Caco-2 (cell line): ENCODE results near the gene TCEANC. TPM values are rescaled to one million over a fixed set of nuclear protein-coding genes. Genes with fewer than 3 reads are reported as not detected.
"Not testable (repeated sequence)": the region's sequence is repeated elsewhere in the genome, so short reads cannot be mapped to it uniquely, and the experiment has no call there.

Experiments
- BruUV-seq: library from RNA; stranded (reverse); fragments of 400-500 nt; replicated peaks from 2 replicates; lab custom pipeline; 2021; lab: Mats Ljungman, UMichigan
- CTCF ChIA-PET: fragments of 300-600 bp; sonication (Branson Sonifier 250); formaldehyde crosslinking; loops from one replicate; lab custom pipeline; 2022; ENCODE audit warnings: antibody characterized with exemption; lab: Charles Lee
- POLR2A ChIA-PET: fragments of 300-600 bp; sonication (Branson Sonifier 250); formaldehyde crosslinking; loops from one replicate; lab custom pipeline; 2022; ENCODE audit warnings: antibody characterized with exemption; lab: Charles Lee
- DNase-seq, 2 experiments: peaks; one replicate each; pipeline versions ENCODE4 v3.0.0 to v3.0.0-alpha.2; 2020 to 2022
- H3K27me3 ChIP-seq: replicated peaks from 2 replicates; pipeline ENCODE4 v1.6.0; 2011; ENCODE audit warnings: low read length; ENCODE audit not compliant: control insufficient read depth, insufficient read depth
- H3K36me3 ChIP-seq: 2 replicates; pipeline ENCODE4 v1.5.1; 2011; ENCODE audit warnings: low read length; ENCODE audit not compliant: control insufficient read depth, insufficient read depth
- H3K4me1 ChIP-seq: fragments of 250-450 bp; sonication (Bioruptor Pico); 2 replicates; pipeline ENCODE4 v1.5.1; 2020; ENCODE audit warnings: mild to moderate bottlenecking
- H3K4me3 ChIP-seq: 2 replicates; pipeline ENCODE4 v1.5.1; 2011; ENCODE audit warnings: low read depth, mild to moderate bottlenecking, control low read depth, low read length
- H3K9me3 ChIP-seq: fragments of 250-450 bp; sonication (Bioruptor Pico); 2 replicates; pipeline ENCODE4 v1.5.1; 2020; ENCODE audit warnings: mild to moderate bottlenecking, moderate library complexity
- H3K27ac Mint-ChIP-seq: one replicate; pipeline ENCODE4 v1.8.0; 2022; ENCODE audit warnings: mixed read lengths; ENCODE audit not compliant: unreplicated experiment
- H3K27me3 Mint-ChIP-seq: one replicate; pipeline ENCODE4 v1.8.0; 2022; ENCODE audit warnings: mixed read lengths; ENCODE audit not compliant: insufficient read depth, unreplicated experiment
- H3K36me3 Mint-ChIP-seq: one replicate; pipeline ENCODE4 v1.8.0; 2022; ENCODE audit warnings: mild to moderate bottlenecking, mixed read lengths; ENCODE audit not compliant: insufficient read depth, unreplicated experiment
- H3K4me1 Mint-ChIP-seq: one replicate; pipeline ENCODE4 v1.8.0; 2022; ENCODE audit warnings: low read depth, mixed read lengths; ENCODE audit not compliant: unreplicated experiment
- H3K4me3 Mint-ChIP-seq: one replicate; pipeline ENCODE4 v1.8.0; 2022; ENCODE audit warnings: mild to moderate bottlenecking, moderate library complexity, mixed read lengths; ENCODE audit not compliant: unreplicated experiment
- H3K9me3 Mint-ChIP-seq: one replicate; pipeline ENCODE4 v1.8.0; 2022; ENCODE audit warnings: mixed read lengths; ENCODE audit not compliant: unreplicated experiment
- intact Hi-C: fragments of 100-400 bp; cut with micrococcal nuclease; formaldehyde crosslinking; loops from one replicate; pipeline ENCODE4 v1.10.0; 2022; ENCODE audit not compliant: unreplicated experiment
- total RNA-seq: library from RNA; stranded (reverse); gene quantifications from 2 replicates; pipeline ENCODE4 v1.2.3, GENCODE V29; 2022
- TF ChIP-seq, protein P1 (sequence below), 2 experiments: fragments of 200-600 bp in 1 of 2; IDR thresholded peaks; 1 replicate in 1 of 2; 2 replicates in 1 of 2; pipeline versions ENCODE4 v1.5.1 to v1.8.0; 2011 to 2022; ENCODE audit warnings: antibody characterized with exemption in 1 of 2, control low read depth in 1 of 2, inconsistent platforms in 1 of 2, low read depth in 1 of 2, low read length in 1 of 2, mild to moderate bottlenecking in 1 of 2, moderate library complexity in 1 of 2; ENCODE audit not compliant: insufficient read depth in 1 of 2, severe bottlenecking in 1 of 2, unreplicated experiment in 1 of 2

The TCEANC gene
- total RNA-seq, 1 experiment from 2014 or later: 1.6 TPM

- POLR2A ChIA-PET: no interaction called here
- TF ChIP-seq, protein P1, sequence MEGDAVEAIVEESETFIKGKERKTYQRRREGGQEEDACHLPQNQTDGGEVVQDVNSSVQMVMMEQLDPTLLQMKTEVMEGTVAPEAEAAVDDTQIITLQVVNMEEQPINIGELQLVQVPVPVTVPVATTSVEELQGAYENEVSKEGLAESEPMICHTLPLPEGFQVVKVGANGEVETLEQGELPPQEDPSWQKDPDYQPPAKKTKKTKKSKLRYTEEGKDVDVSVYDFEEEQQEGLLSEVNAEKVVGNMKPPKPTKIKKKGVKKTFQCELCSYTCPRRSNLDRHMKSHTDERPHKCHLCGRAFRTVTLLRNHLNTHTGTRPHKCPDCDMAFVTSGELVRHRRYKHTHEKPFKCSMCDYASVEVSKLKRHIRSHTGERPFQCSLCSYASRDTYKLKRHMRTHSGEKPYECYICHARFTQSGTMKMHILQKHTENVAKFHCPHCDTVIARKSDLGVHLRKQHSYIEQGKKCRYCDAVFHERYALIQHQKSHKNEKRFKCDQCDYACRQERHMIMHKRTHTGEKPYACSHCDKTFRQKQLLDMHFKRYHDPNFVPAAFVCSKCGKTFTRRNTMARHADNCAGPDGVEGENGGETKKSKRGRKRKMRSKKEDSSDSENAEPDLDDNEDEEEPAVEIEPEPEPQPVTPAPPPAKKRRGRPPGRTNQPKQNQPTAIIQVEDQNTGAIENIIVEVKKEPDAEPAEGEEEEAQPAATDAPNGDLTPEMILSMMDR (IDR thresholded peaks at IDR 0.05; ENCODE audit: insufficient read depth in 1 of 2, low read depth in 1 of 2, low read length in 1 of 2, severe bottlenecking in 1 of 2, unreplicated experiment in 1 of 2): no peak
- Mint-ChIP-seq H3K36me3 (no peaks in the 10 kb centered on the region), H3K4me3 (no peak overlapping the region), H3K27me3 (no peaks in the 10 kb centered on the region), H3K4me1 (peaks cover 6% of the 10 kb centered on the region), H3K9me3 (no peaks in the 10 kb centered on the region), H3K27ac (no peak overlapping the region)
- no peaks in the 10 kb centered on the region for H3K36me3 ChIP-seq
- H3K27me3 ChIP-seq: no peaks in the 10 kb centered on the region
- H3K9me3 ChIP-seq: no peaks in the 10 kb centered on the region
- intact Hi-C loops: loop anchor here (1.0 to 5.0 kb wide), 3 partner anchors 123 to 673 kb away; no protein-coding TSS in a partner anchor
- BruUV-seq: no TSS peak
- CTCF ChIA-PET: interaction anchor here (0.6 to 1.4 kb wide), 7 partner anchors 89 to 384 kb away, joined by 3 to 26 read pairs (median 3); partner anchors contain the start of genes GEMIN8, OFD1 and TRAPPC2
- no peak overlapping the region for H3K4me3 ChIP-seq
- no peaks in the 10 kb centered on the region for H3K4me1 ChIP-seq
- no peak for DNase-seq
Measured at GRCh38 chrX:13645464-13646153, 7.3 kb upstream of the TCEANC start.

- POLR2A ChIA-PET: no interaction called here
- no peaks in the 10 kb centered on the region for H3K27me3 ChIP-seq
- H3K4me1 Mint-ChIP-seq: peaks cover 6% of the 10 kb centered on the region
- peak; percentile 44 to 63 for DNase-seq
- intact Hi-C loops: loop anchor here (1.0 to 5.0 kb wide), 3 partner anchors 124 to 674 kb away; no protein-coding TSS in a partner anchor
- H3K4me3 ChIP-seq: no peak overlapping the region
- H3K27ac Mint-ChIP-seq: no peak overlapping the region
- H3K36me3 ChIP-seq: no peaks in the 10 kb centered on the region
- CTCF ChIA-PET: interaction anchor here (0.6 to 1.4 kb wide), 7 partner anchors 88 to 383 kb away, joined by 3 to 26 read pairs (median 3); partner anchors contain the start of genes GEMIN8, OFD1 and TRAPPC2
- no peaks in the 10 kb centered on the region for H3K27me3 Mint-ChIP-seq
- no peaks in the 10 kb centered on the region for H3K9me3 ChIP-seq
- H3K9me3 Mint-ChIP-seq: no peaks in the 10 kb centered on the region
- BruUV-seq: no TSS peak
- no peaks in the 10 kb centered on the region for H3K36me3 Mint-ChIP-seq
- TF ChIP-seq, protein P1 (IDR thresholded peaks at IDR 0.05; ENCODE audit: insufficient read depth in 1 of 2, low read depth in 1 of 2, low read length in 1 of 2, severe bottlenecking in 1 of 2, unreplicated experiment in 1 of 2): peak; percentile 48 to 61
- no peak overlapping the region for H3K4me3 Mint-ChIP-seq
- no peaks in the 10 kb centered on the region for H3K4me1 ChIP-seq
Measured at GRCh38 chrX:13646154-13646549, 6.8 kb upstream of the TCEANC start.

DNA sequence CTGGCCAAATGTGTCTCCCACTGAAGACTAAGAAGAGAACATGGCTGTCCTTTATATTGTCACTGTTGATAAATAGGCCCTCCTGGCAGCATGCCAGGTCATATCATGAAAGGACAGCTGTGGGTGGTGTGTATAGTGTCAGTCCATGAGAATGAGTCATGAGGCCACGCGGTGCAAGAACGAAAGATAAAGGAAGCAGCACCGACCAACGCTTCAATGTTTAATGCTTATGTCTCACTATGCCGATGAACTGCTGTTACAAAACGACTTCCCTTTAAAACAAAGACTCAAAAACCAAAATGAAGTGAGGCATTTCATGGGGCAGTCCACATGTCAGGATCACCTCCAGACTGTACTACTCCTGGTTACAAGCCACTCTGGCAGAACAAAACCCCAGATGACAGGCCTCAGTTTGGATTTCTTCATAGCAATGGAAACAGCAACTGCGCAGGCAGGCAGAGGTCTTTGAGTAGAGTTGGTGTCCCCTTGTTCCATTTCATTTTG, 5.2 kb upstream of the TCEANC start:
- Mint-ChIP-seq H3K4me1 (peaks cover 6% of the 10 kb centered on the region), H3K9me3 (no peaks in the 10 kb centered on the region), H3K4me3 (no peak overlapping the region), H3K27me3 (no peaks in the 10 kb centered on the region), H3K36me3 (no peaks in the 10 kb centered on the region), H3K27ac (no peak overlapping the region)
- H3K36me3 ChIP-seq: no peaks in the 10 kb centered on the region
- no peaks in the 10 kb centered on the region for H3K9me3 ChIP-seq
- CTCF ChIA-PET: no interaction called here
- POLR2A ChIA-PET: no interaction called here
- no peaks in the 10 kb centered on the region for H3K4me1 ChIP-seq
- TF ChIP-seq, protein P1 (IDR thresholded peaks at IDR 0.05; ENCODE audit: insufficient read depth in 1 of 2, low read depth in 1 of 2, low read length in 1 of 2, severe bottlenecking in 1 of 2, unreplicated experiment in 1 of 2): no peak
- intact Hi-C loops: loop anchor here (5.0 kb wide), 2 partner anchors 125 to 675 kb away; no protein-coding TSS in a partner anchor
- no peaks in the 10 kb centered on the region for H3K27me3 ChIP-seq
- H3K4me3 ChIP-seq: no peak overlapping the region
- BruUV-seq: no TSS peak
- DNase-seq: peak in 1 of 2 experiments; percentile 55

- H3K4me1 Mint-ChIP-seq, H3K27ac Mint-ChIP-seq, POLR2A ChIA-PET, CTCF ChIA-PET, H3K9me3 Mint-ChIP-seq, H3K9me3 ChIP-seq, H3K36me3 Mint-ChIP-seq, BruUV-seq, DNase-seq, H3K36me3 ChIP-seq, H3K27me3 ChIP-seq, H3K4me3 ChIP-seq, H3K4me3 Mint-ChIP-seq, H3K27me3 Mint-ChIP-seq, H3K4me1 ChIP-seq: not testable (repeated sequence)
- intact Hi-C loops: loop anchor here (5.0 kb wide), 2 partner anchors 126 to 676 kb away; no protein-coding TSS in a partner anchor
Measured at GRCh38 chrX:13648336-13648735, 4.6 kb upstream of the TCEANC start.
